OCI-LY3 (cell line): Measurements from ENCODE around the gene ASXL1.

Experiments
- H2AFZ ChIP-seq: fragments of 200-600, 300-600 bp; shearing (Covaris generic); 2 replicates; pipeline ENCODE4 v1.6.0; 2014; ENCODE audit warnings: antibody characterized with exemption, low read depth, low read length
- H3K27ac ChIP-seq: fragments of 200-600, 300-600 bp; sonication (generic); 2 replicates; pipeline ENCODE4 v1.5.1; 2014; ENCODE audit warnings: mild to moderate bottlenecking, low read length, moderate library complexity, mixed read lengths
- H3K27me3 ChIP-seq: fragments of 200-600, 300-600 bp; sonication (generic); 2 replicates; pipeline ENCODE4 v1.6.1; 2014; ENCODE audit warnings: low read depth, low read length, mixed read lengths
- H3K36me3 ChIP-seq: fragments of 200-600, 300-600 bp; sonication (generic); replicated peaks from 2 replicates; pipeline ENCODE3; 2014; ENCODE audit warnings: low read depth, low read length, mixed read lengths
- H3K4me1 ChIP-seq: fragments of 300-600, 200-600 bp; sonication (generic); 2 replicates; pipeline ENCODE4 v1.6.1; 2014; ENCODE audit warnings: low read length, mixed read lengths
- H3K4me2 ChIP-seq: fragments of 200-600, 300-600 bp; sonication (generic); 2 replicates; pipeline ENCODE4 v1.6.1; 2014; ENCODE audit warnings: low read length, mixed read lengths
- H3K4me3 ChIP-seq: fragments of 300-600, 200-600 bp; sonication (generic); 2 replicates; pipeline ENCODE4 v1.5.1; 2014; ENCODE audit warnings: antibody characterized with exemption, mild to moderate bottlenecking, low read length, moderate library complexity
- H3K79me2 ChIP-seq: fragments of 300-600, 200-600 bp; shearing (Covaris generic); 2 replicates; pipeline ENCODE4 v1.6.1; 2014; ENCODE audit warnings: mild to moderate bottlenecking, low read length, mixed read lengths
- H3K9ac ChIP-seq: fragments of 300-600, 200-600 bp; shearing (Covaris generic); 2 replicates; pipeline ENCODE4 v1.6.0; 2014; ENCODE audit warnings: mild to moderate bottlenecking, low read length, moderate library complexity
- H3K9me3 ChIP-seq: fragments of 200-600, 300-600 bp; shearing (Covaris generic); 2 replicates; pipeline ENCODE4 v1.6.1; 2014; ENCODE audit warnings: low read length, mixed read lengths; ENCODE audit not compliant: insufficient read depth
- H4K20me1 ChIP-seq: fragments of 200-600, 300-600 bp; sonication (generic); 2 replicates; pipeline ENCODE4 v1.6.1; 2016; ENCODE audit warnings: low read length, mixed read lengths; ENCODE audit not compliant: insufficient read depth
- EZH2phosphoT487 ChIP-seq: fragments of 200-600 bp; shearing (Covaris generic); IDR thresholded peaks from 2 replicates; pipeline ENCODE4 v1.6.1; 2018; ENCODE audit warnings: antibody characterized with exemption, mixed run types, low read depth
- TF ChIP-seq, protein P1 (sequence below): fragments of 200-600, 300-600 bp; sonication (generic); IDR thresholded peaks from 2 replicates; pipeline ENCODE4 v1.5.1; 2014; ENCODE audit warnings: antibody characterized with exemption, low read length, low read depth

ASXL1 gene

DNA sequence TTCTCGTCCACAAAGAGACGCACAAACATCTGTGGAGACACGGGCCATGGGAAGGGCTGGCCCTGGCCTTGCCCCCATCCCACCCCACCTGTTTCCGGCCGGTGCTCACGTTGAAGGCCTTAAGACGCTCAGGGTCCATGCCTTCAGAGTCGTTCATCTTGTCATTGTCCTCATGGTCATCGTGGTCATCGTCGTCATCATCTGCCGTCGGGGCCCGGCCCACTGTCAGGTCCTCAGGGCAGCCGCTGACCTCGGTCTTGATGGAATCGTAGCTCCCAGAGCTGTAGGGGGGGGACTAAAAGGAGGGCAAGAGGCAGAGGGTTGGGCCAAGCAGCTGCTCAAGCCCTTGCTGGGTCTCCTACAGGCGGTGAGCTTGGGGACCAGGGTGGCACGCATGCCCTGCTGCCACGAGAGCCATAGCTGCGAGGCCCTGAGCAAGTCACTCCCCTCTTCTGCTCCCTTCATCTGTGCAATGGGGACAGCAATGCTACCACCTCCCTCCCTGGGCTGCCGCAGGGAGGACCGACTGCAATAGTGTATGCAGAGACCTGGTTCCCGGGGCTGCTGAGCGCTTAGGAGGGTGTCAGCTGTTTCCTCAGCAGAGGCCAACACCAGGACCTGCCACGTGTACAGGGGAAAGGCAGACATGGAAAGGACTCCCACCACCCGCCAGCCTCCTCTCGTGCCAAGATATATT lies 95.5 kb downstream of the ASXL1 start:
- H3K79me2 ChIP-seq: no peaks in the 10 kb centered on the region
- TF ChIP-seq, protein P1, sequence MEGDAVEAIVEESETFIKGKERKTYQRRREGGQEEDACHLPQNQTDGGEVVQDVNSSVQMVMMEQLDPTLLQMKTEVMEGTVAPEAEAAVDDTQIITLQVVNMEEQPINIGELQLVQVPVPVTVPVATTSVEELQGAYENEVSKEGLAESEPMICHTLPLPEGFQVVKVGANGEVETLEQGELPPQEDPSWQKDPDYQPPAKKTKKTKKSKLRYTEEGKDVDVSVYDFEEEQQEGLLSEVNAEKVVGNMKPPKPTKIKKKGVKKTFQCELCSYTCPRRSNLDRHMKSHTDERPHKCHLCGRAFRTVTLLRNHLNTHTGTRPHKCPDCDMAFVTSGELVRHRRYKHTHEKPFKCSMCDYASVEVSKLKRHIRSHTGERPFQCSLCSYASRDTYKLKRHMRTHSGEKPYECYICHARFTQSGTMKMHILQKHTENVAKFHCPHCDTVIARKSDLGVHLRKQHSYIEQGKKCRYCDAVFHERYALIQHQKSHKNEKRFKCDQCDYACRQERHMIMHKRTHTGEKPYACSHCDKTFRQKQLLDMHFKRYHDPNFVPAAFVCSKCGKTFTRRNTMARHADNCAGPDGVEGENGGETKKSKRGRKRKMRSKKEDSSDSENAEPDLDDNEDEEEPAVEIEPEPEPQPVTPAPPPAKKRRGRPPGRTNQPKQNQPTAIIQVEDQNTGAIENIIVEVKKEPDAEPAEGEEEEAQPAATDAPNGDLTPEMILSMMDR: no peak
- TF ChIP-seq EZH2phosphoT487: no peak
- no peak overlapping the region for H3K9ac ChIP-seq
- no peaks in the 10 kb centered on the region for H3K36me3 ChIP-seq
- no peak overlapping the region for H3K4me3 ChIP-seq
- H3K9me3 ChIP-seq: no peaks in the 10 kb centered on the region
- no peak overlapping the region for H2AFZ ChIP-seq
- H3K4me1 ChIP-seq: peaks cover 59% of the 10 kb centered on the region
- no peaks in the 10 kb centered on the region for H3K27me3 ChIP-seq
- peak overlapping the region; percentile 85; the same call in 1 of the 2 replicates for H3K4me2 ChIP-seq
- no peak overlapping the region for H3K27ac ChIP-seq
- no peaks in the 10 kb centered on the region for H4K20me1 ChIP-seq

DNA sequence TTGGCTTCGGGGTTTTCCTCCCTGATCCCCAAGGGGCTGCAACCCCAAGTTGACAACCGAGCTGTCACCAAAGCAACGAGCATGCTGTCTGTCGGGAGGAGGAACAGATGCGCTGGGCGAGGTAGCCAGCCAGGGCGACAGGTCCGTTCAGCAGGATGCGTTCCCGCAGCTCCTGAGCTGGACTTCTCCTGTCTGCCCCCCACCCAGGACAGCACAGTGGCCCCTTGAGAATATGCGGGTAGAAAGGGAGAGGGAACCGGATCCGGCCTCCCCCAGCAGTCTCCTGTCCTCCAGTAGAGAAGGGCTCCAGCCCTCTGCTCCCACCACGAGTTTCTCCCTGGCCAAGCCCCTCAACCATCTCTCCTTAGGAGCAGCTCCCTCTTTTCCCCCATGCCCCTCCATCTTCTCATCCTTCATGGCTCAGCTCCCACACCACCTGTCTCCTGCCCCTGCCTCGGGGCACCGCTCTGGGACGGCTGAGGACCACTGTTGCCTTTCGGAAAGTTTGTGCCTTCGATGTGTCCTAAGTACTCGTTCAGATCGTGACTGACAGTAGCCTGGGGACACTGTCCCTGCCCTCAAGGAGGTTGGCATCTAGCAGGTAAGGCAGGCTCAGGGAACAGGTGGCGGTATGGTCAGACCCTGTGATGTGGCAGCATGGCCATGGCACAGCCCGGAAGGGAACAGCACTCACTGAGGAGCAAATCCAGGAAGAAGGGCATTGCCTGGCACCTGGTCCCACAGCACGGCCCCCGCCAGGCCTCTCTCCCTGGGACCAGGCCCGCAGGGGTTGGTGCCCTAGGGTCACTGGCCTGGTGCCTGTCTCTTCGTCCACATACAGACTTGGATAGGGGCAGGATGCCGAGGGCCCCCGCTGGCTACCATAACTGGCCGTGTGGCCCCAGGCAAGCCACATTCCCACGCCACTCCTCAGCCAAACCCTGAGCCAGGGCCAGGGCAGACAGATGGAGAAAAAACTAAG lies 96.3 kb downstream of the ASXL1 start:
- H3K79me2 ChIP-seq: no peaks in the 10 kb centered on the region
- TF ChIP-seq, protein P1: no peak
- H3K27me3 ChIP-seq: no peaks in the 10 kb centered on the region
- no peak overlapping the region for H3K27ac ChIP-seq
- H3K4me3 ChIP-seq: no peak overlapping the region
- H3K4me1 ChIP-seq: peaks cover 59% of the 10 kb centered on the region
- H4K20me1 ChIP-seq: no peaks in the 10 kb centered on the region
- H3K4me2 ChIP-seq: peak overlapping the region; percentile 23; the same call in 1 of the 2 replicates
- no peaks in the 10 kb centered on the region for H3K9me3 ChIP-seq
- H2AFZ ChIP-seq: no peak overlapping the region
- H3K36me3 ChIP-seq: no peaks in the 10 kb centered on the region
- no peak overlapping the region for H3K9ac ChIP-seq

DNA sequence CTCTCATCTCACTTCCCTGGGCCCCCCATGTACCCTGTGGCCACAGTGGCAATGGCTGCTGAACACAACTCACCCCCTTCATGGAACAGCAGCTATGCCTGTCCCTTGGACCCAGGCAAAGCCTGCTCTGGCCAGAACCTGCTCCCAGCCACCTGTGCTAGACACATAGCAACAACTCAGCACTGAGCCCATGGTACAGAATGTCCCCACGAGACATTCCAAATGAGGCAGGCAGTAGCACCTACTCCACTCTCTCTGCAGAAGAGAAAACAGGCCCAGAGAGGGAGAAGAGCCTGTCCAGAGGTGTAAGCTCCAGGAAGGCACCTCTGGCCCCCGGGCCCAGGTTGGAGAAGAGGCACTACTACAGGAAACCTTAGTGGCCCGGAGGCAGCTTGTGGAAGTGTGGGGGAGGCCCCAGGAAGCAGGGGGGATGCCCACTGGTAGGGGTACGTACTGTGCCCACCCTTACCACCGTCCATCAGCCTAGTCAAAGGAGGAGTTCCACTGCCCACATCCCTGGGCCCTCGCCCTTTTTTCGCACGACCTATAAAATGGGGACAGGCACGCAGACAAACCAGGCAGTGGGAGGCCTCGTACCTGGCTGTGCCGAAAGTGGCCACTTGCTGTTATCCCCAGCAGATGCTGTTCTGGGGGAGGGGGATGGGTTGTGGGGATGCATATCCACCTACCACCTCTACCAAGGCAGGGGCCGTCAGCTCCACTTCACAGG lies 97.2 kb downstream of the ASXL1 start:
- Histone ChIP-seq H3K9me3 (no peaks in the 10 kb centered on the region), H3K79me2 (no peaks in the 10 kb centered on the region), H4K20me1 (no peaks in the 10 kb centered on the region), H3K36me3 (no peaks in the 10 kb centered on the region), H3K27me3 (no peaks in the 10 kb centered on the region), H3K4me3 (no peak overlapping the region), H2AFZ (no peak overlapping the region), H3K9ac (no peak overlapping the region), H3K4me2 (no peak overlapping the region), H3K27ac (no peak overlapping the region), H3K4me1 (peaks cover 50% of the 10 kb centered on the region)
- TF ChIP-seq, protein P1: no peak
- no peak for TF ChIP-seq EZH2phosphoT487
